ENCODE measurements around the gene KCNH5.

The KCNH5 gene, protein sequence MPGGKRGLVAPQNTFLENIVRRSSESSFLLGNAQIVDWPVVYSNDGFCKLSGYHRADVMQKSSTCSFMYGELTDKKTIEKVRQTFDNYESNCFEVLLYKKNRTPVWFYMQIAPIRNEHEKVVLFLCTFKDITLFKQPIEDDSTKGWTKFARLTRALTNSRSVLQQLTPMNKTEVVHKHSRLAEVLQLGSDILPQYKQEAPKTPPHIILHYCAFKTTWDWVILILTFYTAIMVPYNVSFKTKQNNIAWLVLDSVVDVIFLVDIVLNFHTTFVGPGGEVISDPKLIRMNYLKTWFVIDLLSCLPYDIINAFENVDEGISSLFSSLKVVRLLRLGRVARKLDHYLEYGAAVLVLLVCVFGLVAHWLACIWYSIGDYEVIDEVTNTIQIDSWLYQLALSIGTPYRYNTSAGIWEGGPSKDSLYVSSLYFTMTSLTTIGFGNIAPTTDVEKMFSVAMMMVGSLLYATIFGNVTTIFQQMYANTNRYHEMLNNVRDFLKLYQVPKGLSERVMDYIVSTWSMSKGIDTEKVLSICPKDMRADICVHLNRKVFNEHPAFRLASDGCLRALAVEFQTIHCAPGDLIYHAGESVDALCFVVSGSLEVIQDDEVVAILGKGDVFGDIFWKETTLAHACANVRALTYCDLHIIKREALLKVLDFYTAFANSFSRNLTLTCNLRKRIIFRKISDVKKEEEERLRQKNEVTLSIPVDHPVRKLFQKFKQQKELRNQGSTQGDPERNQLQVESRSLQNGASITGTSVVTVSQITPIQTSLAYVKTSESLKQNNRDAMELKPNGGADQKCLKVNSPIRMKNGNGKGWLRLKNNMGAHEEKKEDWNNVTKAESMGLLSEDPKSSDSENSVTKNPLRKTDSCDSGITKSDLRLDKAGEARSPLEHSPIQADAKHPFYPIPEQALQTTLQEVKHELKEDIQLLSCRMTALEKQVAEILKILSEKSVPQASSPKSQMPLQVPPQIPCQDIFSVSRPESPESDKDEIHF
- total RNA-seq = 0 reads per million in 2 donors

DNA sequence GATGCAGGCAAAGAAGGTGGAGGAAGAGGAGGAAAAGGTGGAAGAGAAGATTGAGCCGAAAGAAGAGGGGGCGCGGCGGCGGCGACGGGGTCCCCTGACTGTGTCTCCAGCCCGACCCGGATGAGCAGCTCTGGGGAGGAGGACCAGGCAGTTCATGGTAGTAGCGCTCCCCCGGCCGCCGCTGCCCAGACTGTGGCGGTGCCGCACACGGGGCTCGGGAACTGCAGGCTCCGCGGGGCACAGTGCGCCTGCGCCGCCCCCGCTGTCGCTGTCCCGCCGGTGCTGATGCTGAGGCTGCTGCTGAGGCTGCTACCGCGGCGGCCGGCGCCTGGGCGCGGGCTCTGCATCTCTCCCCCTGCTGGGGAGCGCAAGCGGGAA is at the start of gene KCNH5:
KCNH5 (minus strand) TSS at position 225 of the 378 bp plus-strand sequence. CDS start 272 bp downstream, outside the sequence.
- DNase-seq = no peak

DNA sequence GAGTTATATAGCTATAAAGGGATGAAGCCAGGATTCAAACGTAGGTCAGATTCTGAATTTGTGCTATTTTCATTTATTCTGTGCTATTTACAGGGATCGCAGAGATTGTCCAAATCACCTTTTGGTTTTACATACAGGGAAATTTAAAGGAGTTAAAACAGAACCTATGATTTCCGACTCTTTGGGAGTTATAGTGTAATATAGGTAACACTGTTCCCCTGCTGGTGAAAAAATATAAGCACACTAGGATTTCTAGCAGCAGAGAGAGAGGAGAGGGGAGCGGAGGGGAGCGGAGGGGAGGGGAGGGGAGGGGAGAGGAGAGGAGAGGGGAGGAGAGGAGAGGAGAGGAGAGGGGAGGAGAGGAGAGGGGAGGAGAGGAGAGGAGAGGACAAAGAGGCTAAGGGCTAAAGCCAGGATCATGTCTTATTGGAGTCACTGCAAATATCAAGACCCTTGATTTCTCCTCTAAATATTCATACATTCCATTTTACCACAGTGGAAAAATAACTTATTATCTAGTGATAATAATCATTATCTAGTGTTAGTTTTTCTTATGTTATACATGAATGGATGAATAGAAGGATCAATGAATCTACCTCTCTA is 46.2 kb upstream of the KCNH5 start:
- DNase-seq = no peak

- DNase-seq = no peak
Observed at GRCh38 chr14:63088865-63089264, 43.6 kb upstream of the KCNH5 start.

DNA sequence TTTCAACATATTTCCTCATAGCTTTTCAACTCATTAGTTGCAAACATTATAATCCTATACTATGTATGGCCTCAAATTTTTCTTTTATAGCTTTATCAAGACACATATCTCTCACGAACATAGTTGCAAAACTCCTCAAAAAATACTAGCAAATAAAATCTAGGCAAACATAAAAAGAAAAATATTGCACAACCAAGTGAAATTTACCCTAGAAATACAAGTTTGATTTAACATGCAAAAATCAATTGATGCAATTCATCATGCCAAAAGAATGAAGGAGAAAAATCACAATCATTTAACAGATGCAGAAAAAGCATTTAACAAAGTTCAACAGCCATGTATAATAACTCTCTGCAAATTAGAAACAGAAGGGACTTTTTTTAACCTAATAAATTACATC is 33.3 kb upstream of the KCNH5 start:
- DNase-seq = no peak

DNA sequence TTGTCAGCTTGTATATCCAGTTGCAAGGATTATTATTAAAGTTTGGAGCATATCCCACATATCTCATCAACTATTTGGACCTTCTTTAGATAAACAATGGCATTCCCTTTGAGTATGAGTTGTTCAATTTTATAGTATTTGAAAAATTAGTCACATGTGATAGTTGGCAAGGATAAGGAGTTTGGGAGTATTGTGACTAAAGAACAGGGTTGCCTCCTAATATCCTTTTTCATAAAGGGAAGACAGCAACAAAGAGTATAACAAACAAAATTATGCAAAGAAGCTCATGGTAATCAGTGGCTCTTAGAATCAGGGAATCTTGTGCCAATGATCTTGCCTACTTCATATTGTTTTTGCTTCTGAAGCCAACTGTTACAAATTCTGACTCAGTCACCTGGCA is 31.2 kb upstream of the KCNH5 start:
- no peak for DNase-seq

DNA sequence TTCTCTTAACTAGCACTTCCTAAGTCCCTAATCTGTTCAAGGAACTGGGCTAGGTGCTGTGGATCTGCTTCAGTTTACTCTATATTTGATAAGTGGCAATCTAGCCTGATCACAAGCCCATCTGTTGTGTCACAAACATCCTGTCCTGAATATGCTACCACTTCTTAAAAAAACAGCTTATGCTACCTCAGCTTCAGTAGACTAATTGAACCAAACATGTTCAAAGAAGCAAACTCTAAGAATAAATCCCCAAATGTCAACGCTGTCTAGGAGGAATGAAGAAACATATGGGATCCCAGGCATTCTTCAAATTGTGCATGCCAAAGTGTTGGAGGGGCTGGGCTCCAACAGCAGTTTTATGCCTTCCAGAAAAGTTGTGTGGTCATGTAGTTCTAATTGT is 10.4 kb upstream of the KCNH5 start:
- DNase-seq = no peak

DNA sequence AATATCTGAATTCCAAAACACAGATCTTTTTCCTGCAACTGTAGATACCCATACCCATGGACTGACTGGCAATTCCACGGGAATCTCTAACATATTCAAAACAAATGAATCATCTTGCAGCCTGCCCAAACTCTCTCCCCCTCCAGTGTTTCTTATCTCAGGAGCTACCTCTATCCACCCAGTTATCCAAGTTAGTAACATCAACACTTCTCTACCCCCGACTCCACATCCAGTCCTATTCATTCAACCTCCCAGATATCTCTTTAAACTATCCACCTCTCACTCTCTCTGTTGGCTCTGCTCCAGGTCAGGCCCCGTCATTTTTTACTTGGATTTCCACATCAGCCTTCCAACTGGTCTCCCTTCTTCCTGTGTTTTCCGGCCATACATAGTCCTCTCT is 6.7 kb upstream of the KCNH5 start:
- no peak for DNase-seq

- DNase-seq = no peak
Observed at GRCh38 chr14:63051301-63051700, 6.0 kb upstream of the KCNH5 start.

DNA sequence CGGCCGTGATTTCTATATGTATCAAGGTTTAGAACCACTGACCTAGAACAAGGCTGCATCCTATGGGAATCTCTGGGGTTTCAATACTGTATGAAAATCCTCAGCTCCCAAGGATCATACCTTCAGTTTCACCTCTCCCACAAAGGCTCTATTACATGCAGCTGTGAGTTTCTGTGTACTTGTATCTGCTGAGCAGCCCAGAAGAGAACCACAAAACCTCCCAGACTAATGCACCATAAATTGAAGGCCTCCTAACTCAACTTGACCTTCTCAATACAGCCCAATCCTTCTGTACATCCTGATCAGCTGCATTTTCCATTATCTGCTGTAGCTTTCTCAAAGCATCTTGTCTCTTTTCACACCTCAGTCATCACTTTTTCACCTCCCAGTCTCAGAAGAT is 5.4 kb upstream of the KCNH5 start:
- no peak for DNase-seq

DNA sequence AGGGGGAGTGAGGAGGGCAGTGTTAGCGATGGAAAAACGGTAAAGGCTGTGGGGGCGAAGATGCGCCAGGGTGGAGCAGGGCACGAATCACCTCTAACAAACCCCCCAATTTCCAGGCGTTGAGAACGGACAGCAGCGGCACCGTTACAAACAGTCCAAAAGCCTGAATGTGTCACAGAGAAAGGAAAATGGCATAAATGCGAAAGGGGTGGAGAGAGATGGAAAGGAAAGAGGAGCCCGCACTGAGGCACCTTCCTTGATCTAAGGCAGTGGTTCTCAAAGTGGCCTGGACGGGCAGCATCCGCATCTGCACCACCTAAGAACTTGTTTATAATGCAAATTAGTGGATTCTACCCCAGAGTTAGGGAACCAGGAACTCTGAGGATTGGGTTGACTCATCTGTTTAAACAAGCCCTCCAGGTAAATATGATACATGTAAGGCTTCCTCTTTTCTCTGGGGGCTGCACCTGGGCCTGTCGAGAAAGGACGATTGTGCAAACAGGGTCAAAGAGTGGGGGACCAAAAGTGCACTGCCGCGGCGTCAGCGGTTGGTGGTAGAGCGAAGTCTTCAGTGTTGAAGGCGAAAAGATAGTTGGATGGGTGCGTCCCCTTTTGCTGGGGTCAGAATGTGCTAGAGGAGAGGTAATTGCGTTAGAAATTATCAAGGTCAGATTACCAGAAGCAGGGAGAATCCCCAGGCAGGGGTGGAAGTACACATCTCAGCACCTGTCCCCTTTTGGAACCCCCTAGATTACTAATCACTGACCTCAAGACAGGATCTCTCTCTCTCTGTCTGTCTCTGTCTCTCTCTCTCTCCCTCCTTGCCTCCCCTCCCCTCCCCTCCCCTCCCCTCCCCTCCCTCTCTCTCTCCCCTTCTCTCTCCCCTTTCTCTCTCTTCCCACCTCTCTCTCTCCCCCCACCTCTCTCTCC is 1.3 kb upstream of the KCNH5 start:
- DNase-seq = no peak

- no peak for DNase-seq
Observed at GRCh38 chr14:63045612-63046320, 508 bp upstream of the KCNH5 start.

DNA sequence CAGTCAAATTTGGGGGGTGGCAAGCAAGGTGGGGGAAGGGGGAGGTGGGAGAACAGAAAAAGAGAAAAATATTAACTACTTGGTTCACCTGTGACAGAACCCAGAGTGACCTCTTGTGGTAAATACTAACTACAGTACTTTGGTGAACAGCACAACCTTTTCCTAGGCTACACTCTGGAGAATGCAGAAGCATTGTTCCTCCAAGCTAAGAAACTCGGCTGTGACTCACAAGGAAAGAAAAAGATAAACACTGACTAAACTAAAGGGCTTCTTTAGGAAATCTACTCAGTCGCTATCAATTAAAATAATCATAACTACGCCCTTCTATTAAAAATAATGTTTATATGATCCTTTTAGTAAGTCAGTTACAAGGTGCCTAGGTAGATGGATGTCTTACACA is 5.4 kb downstream of the KCNH5 start:
- DNase-seq = no peak

GRCh38 chr14:63032641-63033040 is 12.6 kb downstream of the KCNH5 start:
- DNase-seq = no peak

DNA sequence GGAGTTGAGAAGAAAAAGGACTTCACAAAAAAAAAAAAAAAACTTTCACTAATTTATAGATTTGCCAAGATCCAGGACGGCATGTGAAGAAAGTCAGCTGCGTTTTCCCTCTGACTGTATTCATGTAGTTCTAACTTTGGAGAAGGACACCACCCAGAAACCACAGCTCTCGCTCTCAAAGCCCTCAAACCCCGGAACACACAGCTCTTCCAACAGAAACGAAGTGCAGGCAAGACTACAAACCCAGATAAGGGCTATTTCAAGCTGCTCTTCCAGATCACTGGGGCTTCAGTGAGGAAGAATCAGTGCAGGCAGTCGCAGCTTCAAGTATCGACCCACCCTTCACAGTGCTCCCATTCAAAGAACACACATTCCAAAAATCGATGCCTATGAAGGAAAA is 13.2 kb downstream of the KCNH5 start:
- no peak for DNase-seq

DNA sequence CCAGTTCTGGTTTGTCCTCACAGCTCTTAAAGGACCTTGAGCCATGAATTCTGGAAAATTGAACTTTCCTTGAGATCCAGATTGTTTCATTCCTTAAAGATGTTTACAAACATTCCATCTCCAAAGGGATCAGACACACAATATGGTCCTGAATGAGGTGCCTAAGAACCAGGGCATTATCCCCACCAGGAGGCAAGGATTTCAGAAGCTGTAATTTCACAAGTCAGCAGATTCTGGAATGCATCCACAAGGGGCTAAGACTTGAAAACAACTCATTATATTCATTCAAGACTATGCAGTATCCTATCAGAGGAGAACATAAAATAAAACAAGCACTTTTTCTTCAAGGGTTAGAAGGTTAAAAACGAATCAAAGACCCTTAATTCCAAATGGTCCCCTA is 15.1 kb downstream of the KCNH5 start:
- no peak for DNase-seq

DNA sequence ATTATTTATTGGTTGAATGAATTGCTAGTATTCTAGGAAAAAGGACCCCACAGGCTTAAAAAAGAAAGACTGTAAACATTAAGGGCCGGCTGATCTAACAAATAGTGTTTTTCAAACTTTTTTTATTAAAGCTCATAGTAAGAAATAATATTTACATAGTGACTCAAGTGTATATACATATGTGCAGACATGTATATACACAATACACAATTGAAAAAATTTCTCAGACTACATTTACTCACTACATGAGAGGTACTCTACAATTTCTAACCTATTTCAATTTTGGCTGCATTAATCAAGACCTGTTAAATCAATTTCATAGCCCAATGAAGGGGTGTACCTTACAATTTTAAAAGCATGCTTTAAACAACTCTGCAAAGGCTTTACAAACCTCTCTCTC is 17.5 kb downstream of the KCNH5 start:
- no peak for DNase-seq

DNA sequence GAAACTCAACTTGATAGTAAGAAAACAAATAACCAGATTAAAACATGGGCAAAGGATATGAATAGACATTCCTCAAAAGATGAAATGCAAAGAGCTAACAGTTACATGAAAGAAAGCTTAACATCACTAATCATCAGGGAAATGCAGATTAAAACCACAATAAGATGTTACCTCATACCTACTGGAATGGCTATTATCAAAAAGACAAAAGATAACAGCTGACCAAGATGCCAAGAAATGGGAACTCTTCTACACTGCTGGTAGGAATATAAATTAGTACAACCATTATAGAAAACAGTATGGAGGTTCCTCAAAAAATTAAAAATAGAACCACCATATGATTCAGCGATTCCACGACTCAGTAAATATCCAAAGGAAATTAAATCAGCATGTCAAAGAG is 18.8 kb downstream of the KCNH5 start:
- no peak for DNase-seq

GRCh38 chr14:63014621-63015020 is 30.6 kb downstream of the KCNH5 start:
- no peak for DNase-seq

- no peak for DNase-seq
Observed at GRCh38 chr14:63012171-63012570, 33.1 kb downstream of the KCNH5 start.

GRCh38 chr14:63011623-63012022 is 33.6 kb downstream of the KCNH5 start:
- DNase-seq = no peak

DNA sequence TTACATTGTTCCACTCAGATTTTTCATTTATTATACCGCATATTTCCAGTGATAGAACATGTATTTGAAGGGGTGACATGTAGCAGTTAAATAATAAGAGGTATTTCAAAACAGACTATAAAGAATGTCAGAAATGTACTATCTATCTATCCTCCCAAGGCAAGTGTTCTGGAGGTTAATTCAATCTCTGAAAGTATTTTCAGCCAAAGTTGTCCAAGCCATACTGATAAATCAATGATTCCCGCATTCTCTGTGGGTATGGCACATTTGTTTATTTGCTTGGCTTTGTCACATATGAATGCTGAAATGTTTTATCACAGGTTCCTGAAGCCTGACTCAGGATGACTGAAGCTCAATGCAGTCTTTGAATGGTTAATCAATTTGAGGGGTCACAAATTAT is 35.8 kb downstream of the KCNH5 start:
- no peak for DNase-seq

DNA sequence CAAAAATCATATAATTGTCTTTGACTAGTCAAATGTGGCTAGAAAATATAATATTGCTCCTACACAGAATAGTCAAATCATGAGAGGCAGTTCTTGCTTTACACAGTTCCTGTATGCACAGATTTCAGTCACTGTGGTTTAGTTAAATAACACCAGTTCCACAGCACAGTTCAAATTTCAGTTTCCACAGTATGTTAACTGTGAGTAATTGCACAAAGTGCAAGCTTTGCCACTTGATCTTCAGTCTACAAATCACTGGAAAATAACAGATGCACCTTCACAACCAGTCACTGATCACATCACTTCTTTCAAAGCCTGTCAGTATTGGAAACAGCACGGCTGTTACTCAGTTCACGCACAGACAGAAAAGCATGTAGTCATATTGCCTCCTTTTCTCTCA is 38.7 kb downstream of the KCNH5 start:
- no peak for DNase-seq

Measured in T-helper 9 cell (primary cell).